AG09309 (cell line): ENCODE measurements around the gene SNX30.
"Not testable (repeated sequence)": the region's sequence is repeated elsewhere in the genome, so short reads cannot be mapped to it uniquely, and the experiment has no call there.

Experiments
- DNase-seq: peaks from one replicate; pipeline ENCODE4 v3.0.0-alpha.2; 2010; ENCODE audit warnings: low read depth
- H3K4me3 ChIP-seq: 2 replicates; pipeline ENCODE4 v1.5.1; 2011; ENCODE audit warnings: mild to moderate bottlenecking, low read depth, low read length, moderate library complexity; ENCODE audit not compliant: control insufficient read depth
- CTCF ChIP-seq: IDR thresholded peaks from 2 replicates; pipeline ENCODE4 v1.5.1; 2011; ENCODE audit warnings: mild to moderate bottlenecking, low read depth, low read length, inconsistent platforms; ENCODE audit not compliant: insufficient read depth, control insufficient read depth; ENCODE audit errors: missing control alignments

Gene SNX30

GRCh38 chr9:112719241-112719691 is 31.3 kb upstream of the SNX30 start:
- DNase-seq: no peak
- no peak for TF ChIP-seq CTCF
- no peak overlapping the region for H3K4me3 ChIP-seq

- no peak for DNase-seq
- TF ChIP-seq CTCF: no peak
- no peak overlapping the region for H3K4me3 ChIP-seq
Observed at GRCh38 chr9:112719696-112720095, 30.9 kb upstream of the SNX30 start.

GRCh38 chr9:112720113-112720780 is 30.3 kb upstream of the SNX30 start:
- TF ChIP-seq CTCF: no peak
- DNase-seq: no peak
- no peak overlapping the region for H3K4me3 ChIP-seq

GRCh38 chr9:112722749-112723148 is 27.8 kb upstream of the SNX30 start:
- not testable (repeated sequence) for DNase-seq, H3K4me3 ChIP-seq

- no peak for TF ChIP-seq CTCF
- DNase-seq: no peak
- H3K4me3 ChIP-seq: no peak overlapping the region
Observed at GRCh38 chr9:112725961-112726360, 24.6 kb upstream of the SNX30 start.

GRCh38 chr9:112726428-112726827 is 24.1 kb upstream of the SNX30 start:
- no peak for DNase-seq
- no peak overlapping the region for H3K4me3 ChIP-seq
- TF ChIP-seq CTCF: no peak

GRCh38 chr9:112728401-112728800 is 22.2 kb upstream of the SNX30 start:
- DNase-seq: no peak
- TF ChIP-seq CTCF: no peak

More at GRCh38 chr9:112728401-112728800, 22.2 kb upstream of the SNX30 start:
- H3K4me3 ChIP-seq: no peak overlapping the region
